ACC112 (cell line): Measurements from ENCODE around the gene MAST3.

ENCODE experiments used
- H2AFZ ChIP-seq: fragments of 200-600 bp; sonication (generic); one replicate; pipeline ENCODE4 v1.6.0; 2017; ENCODE audit warnings: antibody characterized with exemption, low read length; ENCODE audit not compliant: unreplicated experiment
- H3K27ac ChIP-seq: fragments of 200-600 bp; sonication (generic); 2 replicates; pipeline ENCODE4 v1.5.1; 2014; ENCODE audit warnings: low read depth, mild to moderate bottlenecking, antibody characterized with exemption, low read length, moderate library complexity
- H3K27me3 ChIP-seq: fragments of 200-600 bp; sonication (generic); 2 replicates; pipeline ENCODE4 v1.6.1; 2014; ENCODE audit warnings: mild to moderate bottlenecking, antibody characterized with exemption, low read length, moderate library complexity, mixed read lengths; ENCODE audit not compliant: insufficient read depth
- H3K36me3 ChIP-seq: fragments of 200-600 bp; sonication (generic); 2 replicates; pipeline ENCODE4 v1.6.1; 2016; ENCODE audit warnings: mild to moderate bottlenecking, antibody characterized with exemption, low read length, moderate library complexity, mixed read lengths; ENCODE audit not compliant: insufficient read depth
- H3K4me1 ChIP-seq: fragments of 200-600 bp; sonication (generic); one replicate; pipeline ENCODE4 v1.6.1; 2016; ENCODE audit warnings: low read length, mixed read lengths; ENCODE audit not compliant: insufficient read depth, unreplicated experiment, control insufficient read depth
- H3K4me3 ChIP-seq: fragments of 200-600 bp; sonication (generic); 2 replicates; pipeline ENCODE4 v1.5.1; 2014; ENCODE audit warnings: mild to moderate bottlenecking, low read depth, low read length
- H3K79me2 ChIP-seq: fragments of 200-600 bp; sonication (generic); one replicate; pipeline ENCODE4 v1.6.0; 2016; ENCODE audit warnings: low read length; ENCODE audit not compliant: control insufficient read depth, unreplicated experiment, insufficient read depth

MAST3 gene

GRCh38 chr19:18160493-18160970 lies 63.0 kb downstream of the MAST3 start:
- H3K27me3 ChIP-seq = no peaks in the 10 kb centered on the region
- no peaks in the 10 kb centered on the region for H3K79me2 ChIP-seq
- H3K4me1 ChIP-seq = peaks cover 10% of the 10 kb centered on the region
- H2AFZ ChIP-seq = no peak overlapping the region
- peak overlapping the region; percentile 57; the same call in 1 of the 2 replicates for H3K4me3 ChIP-seq
- 0 out of 2 replicates have a peak, but pooled peaks cover under 1% of the 10 kb centered on the region for H3K36me3 ChIP-seq
- H3K27ac ChIP-seq = no peak overlapping the region

- no peak overlapping the region for H2AFZ ChIP-seq
- H3K4me1 ChIP-seq = peaks cover 10% of the 10 kb centered on the region
- H3K36me3 ChIP-seq = 0 out of 2 replicates have a peak, but pooled peaks cover 3% of the 10 kb centered on the region
- H3K4me3 ChIP-seq = peak overlapping the region; percentile 57
- no peak overlapping the region for H3K27ac ChIP-seq
- H3K79me2 ChIP-seq = no peaks in the 10 kb centered on the region
- H3K27me3 ChIP-seq = no peaks in the 10 kb centered on the region
These were observed 63.5 kb downstream of the MAST3 start for GRCh38 chr19:18160971-18161635.

GRCh38 chr19:18161636-18162002 lies 64.0 kb downstream of the MAST3 start:
- peaks cover 8% of the 10 kb centered on the region for H3K4me1 ChIP-seq
- no peak overlapping the region for H2AFZ ChIP-seq
- 0 out of 2 replicates have a peak, but pooled peaks cover 3% of the 10 kb centered on the region for H3K36me3 ChIP-seq
- H3K27ac ChIP-seq = no peak overlapping the region
- no peaks in the 10 kb centered on the region for H3K27me3 ChIP-seq
- no peak overlapping the region for H3K4me3 ChIP-seq
- no peaks in the 10 kb centered on the region for H3K79me2 ChIP-seq

- Histone ChIP-seq H3K4me1 (no peaks in the 10 kb centered on the region), H2AFZ (no peak overlapping the region), H3K36me3 (0 out of 2 replicates have a peak, but pooled peaks cover 3% of the 10 kb centered on the region), H3K27ac (no peak overlapping the region), H3K27me3 (no peaks in the 10 kb centered on the region), H3K4me3 (no peak overlapping the region), H3K79me2 (no peaks in the 10 kb centered on the region)
These were observed 66.5 kb downstream of the MAST3 start for GRCh38 chr19:18164072-18164471.

GRCh38 chr19:18165794-18166544 lies 68.4 kb downstream of the MAST3 start:
- no peak overlapping the region for H3K27ac ChIP-seq

GRCh38 chr19:18167011-18167410 lies 69.4 kb downstream of the MAST3 start:
- H3K27me3 ChIP-seq = no peaks in the 10 kb centered on the region
- H3K4me3 ChIP-seq = no peak overlapping the region
- H3K36me3 ChIP-seq = 0 out of 2 replicates have a peak, but pooled peaks cover 3% of the 10 kb centered on the region
- no peaks in the 10 kb centered on the region for H3K4me1 ChIP-seq
- H2AFZ ChIP-seq = no peak overlapping the region
- H3K27ac ChIP-seq = no peak overlapping the region
- H3K79me2 ChIP-seq = no peaks in the 10 kb centered on the region

More at GRCh38 chr19:18165794-18166544, 68.4 kb downstream of the MAST3 start:
- Histone ChIP-seq H3K4me3 (no peak overlapping the region), H3K36me3 (0 out of 2 replicates have a peak, but pooled peaks cover 3% of the 10 kb centered on the region), H3K27me3 (no peaks in the 10 kb centered on the region), H3K79me2 (no peaks in the 10 kb centered on the region), H2AFZ (no peak overlapping the region), H3K4me1 (no peaks in the 10 kb centered on the region)

- H3K27ac ChIP-seq = no peak overlapping the region
- no peak overlapping the region for H2AFZ ChIP-seq
- peaks cover 4% of the 10 kb centered on the region for H3K4me1 ChIP-seq
- no peaks in the 10 kb centered on the region for H3K27me3 ChIP-seq
- H3K4me3 ChIP-seq = no peak overlapping the region
- H3K79me2 ChIP-seq = no peaks in the 10 kb centered on the region
- 0 out of 2 replicates have a peak, but pooled peaks cover 3% of the 10 kb centered on the region for H3K36me3 ChIP-seq
These were observed 70.5 kb downstream of the MAST3 start for GRCh38 chr19:18167975-18168645.

- H3K36me3 ChIP-seq = 0 out of 2 replicates have a peak, but pooled peaks cover 3% of the 10 kb centered on the region
- peaks cover 7% of the 10 kb centered on the region for H3K4me1 ChIP-seq
- no peak overlapping the region for H3K4me3 ChIP-seq
- no peaks in the 10 kb centered on the region for H3K79me2 ChIP-seq
- no peaks in the 10 kb centered on the region for H3K27me3 ChIP-seq
- no peak overlapping the region for H2AFZ ChIP-seq
- H3K27ac ChIP-seq = no peak overlapping the region
These were observed 71.2 kb downstream of the MAST3 start for GRCh38 chr19:18168673-18169381.

GRCh38 chr19:18170714-18171255 lies 73.2 kb downstream of the MAST3 start:
- H3K27ac ChIP-seq = no peak overlapping the region

More at GRCh38 chr19:18170714-18171255, 73.2 kb downstream of the MAST3 start:
- Histone ChIP-seq H3K4me3 (no peak overlapping the region), H3K4me1 (peaks cover 7% of the 10 kb centered on the region), H2AFZ (no peak overlapping the region), H3K36me3 (0 out of 2 replicates have a peak, but pooled peaks cover under 1% of the 10 kb centered on the region), H3K27me3 (no peaks in the 10 kb centered on the region), H3K79me2 (no peaks in the 10 kb centered on the region)
